K562 (cell line): Measurements from ENCODE around the gene GNAS-AS1. TPM values are rescaled to one million over a fixed set of nuclear protein-coding genes. Genes with fewer than 3 reads are reported as not detected.
A peak's percentile ranks its signal among the peaks of the same experiment; 100 is the strongest.
"Not testable (repeated sequence)": the region's sequence is repeated elsewhere in the genome, so short reads cannot be mapped to it uniquely, and the experiment has no call there.

Source experiments
- ATAC-seq: fragments of 200-7000 bp; cut with Tn5 transposase; 3 replicates; pipeline ENCODE4 v1.9.1; 2020; ENCODE audit warnings: moderate library complexity
- BruUV-seq: library from RNA; stranded (reverse); fragments of 400-500 nt; replicated peaks from 2 replicates; lab custom pipeline; 2021; lab: Mats Ljungman, UMichigan
- CTCF ChIA-PET: fragments of 300-600 bp; formaldehyde crosslinking; extraction: SDS; loops from one replicate; lab custom pipeline; 2021; ENCODE audit warnings: low intra/inter-chr PET ratio; lab: Yijun Ruan, JAX
- POLR2A ChIA-PET: fragments of 300-600, 350-650 bp; sonication (Branson Sonifier 250); formaldehyde crosslinking; extraction: SDS; loops from one replicate; lab custom pipeline; 2021; ENCODE audit warnings: antibody characterized with exemption, inconsistent platforms; lab: Yijun Ruan, JAX
- DNase-seq, 4 experiments: peaks; one replicate each; pipeline versions ENCODE4 v3.0.0 to v3.0.0-alpha.2; 2011 to 2018; ENCODE audit warnings: low spot score in 3 of 4, mixed read lengths in 3 of 4; ENCODE audit errors: extremely low read depth in 1 of 4
- FAIRE-seq: peaks from 2 replicates; lab custom pipeline; 2011; peaks lifted over from hg19 to GRCh38; lab: Jason Lieb, UNC
- H2AFZ ChIP-seq: 2 replicates; pipeline ENCODE4 v1.6.0; 2011; ENCODE audit warnings: low read depth, low read length, control low read depth, inconsistent platforms
- H3K27ac ChIP-seq: fragments of 200-600 bp; 3 replicates; pipeline ENCODE4 v1.8.0; 2011; ENCODE audit warnings: low read depth, mild to moderate bottlenecking, control low read depth, inconsistent platforms, low read length, moderate library complexity, mixed read lengths; ENCODE audit errors: extremely low read depth
- H3K27me3 ChIP-seq, 2 experiments: fragments of 300-600 bp in 1 of 2; 2 replicates in 1 of 2; 3 replicates in 1 of 2; pipeline versions ENCODE4 v1.6.0 to v1.8.0; 2011; ENCODE audit warnings: inconsistent platforms in 2 of 2, low read length in 2 of 2, mild to moderate bottlenecking in 1 of 2, mixed read lengths in 1 of 2, moderate library complexity in 1 of 2; ENCODE audit not compliant: control insufficient read depth in 2 of 2, insufficient read depth in 2 of 2
- H3K36me3 ChIP-seq: fragments of 300-600 bp; 3 replicates; pipeline ENCODE4 v1.8.0; 2011; ENCODE audit warnings: mild to moderate bottlenecking, low read length, inconsistent platforms; ENCODE audit not compliant: control insufficient read depth, insufficient read depth
- H3K4me1 ChIP-seq, 2 experiments: fragments of 200-600 bp in 1 of 2; replicated peaks in 1 of 2; 2 replicates in 1 of 2; 3 replicates in 1 of 2; pipeline versions ENCODE4 v1.5.1 to v1.8.0; 2011; ENCODE audit warnings: inconsistent platforms in 2 of 2, low read length in 2 of 2, mild to moderate bottlenecking in 1 of 2, mixed read lengths in 1 of 2, moderate library complexity in 1 of 2; ENCODE audit not compliant: control insufficient read depth in 2 of 2, insufficient read depth in 2 of 2
- H3K4me2 ChIP-seq: 2 replicates; pipeline ENCODE4 v1.6.1; 2011; ENCODE audit warnings: low read length, control low read depth, inconsistent platforms, mixed read lengths; ENCODE audit not compliant: insufficient read depth
- H3K4me3 ChIP-seq: fragments of 200-600 bp; sonication (generic), shearing (Covaris generic); 2 replicates; pipeline ENCODE4 v1.5.1; 2016; ENCODE audit warnings: control low read depth, inconsistent platforms
- H3K79me2 ChIP-seq: fragments of 200-600 bp; 3 replicates; pipeline ENCODE4 v1.8.0; 2011; ENCODE audit warnings: low read length, inconsistent platforms; ENCODE audit not compliant: control insufficient read depth, insufficient read depth
- H3K9ac ChIP-seq, 2 experiments: 2 replicates each; pipeline versions ENCODE4 v1.6.0 to v1.6.1; 2011; ENCODE audit warnings: low read depth in 2 of 2, low read length in 2 of 2, control low read depth in 1 of 2, inconsistent platforms in 1 of 2, mild to moderate bottlenecking in 1 of 2, mixed read lengths in 1 of 2; ENCODE audit not compliant: insufficient read depth in 1 of 2
- H3K9me1 ChIP-seq: one replicate; pipeline ENCODE4 v1.6.0; 2011; ENCODE audit warnings: inconsistent platforms, mild to moderate bottlenecking, low read length, moderate library complexity; ENCODE audit not compliant: control insufficient read depth, insufficient read depth
- H3K9me3 ChIP-seq: replicated peaks from 2 replicates; pipeline ENCODE4 v1.5.1; 2011; ENCODE audit warnings: low read depth, low read length, inconsistent platforms; ENCODE audit not compliant: control insufficient read depth, insufficient read depth
- H4K20me1 ChIP-seq: replicated peaks from 2 replicates; pipeline ENCODE4 v1.6.1; 2011; ENCODE audit warnings: low read length, inconsistent platforms, mixed read lengths; ENCODE audit not compliant: control insufficient read depth, insufficient read depth
- ARID1B ChIP-seq: fragments of 450-650 bp; IDR thresholded peaks from 2 replicates; pipeline ENCODE4 v1.6.1; 2016; ENCODE audit warnings: antibody characterized with exemption, mild to moderate bottlenecking, inconsistent platforms
- BRF2 ChIP-seq: IDR thresholded peaks from 3 replicates; pipeline ENCODE4 v1.6.1; 2011; ENCODE audit warnings: borderline replicate concordance, mild to moderate bottlenecking; ENCODE audit not compliant: insufficient read length, insufficient read depth
- CCAR2 ChIP-seq: fragments of 200-400 bp; formaldehyde crosslinking; IDR thresholded peaks from 2 replicates; pipeline ENCODE4 v1.6.1; 2017; ENCODE audit warnings: mild to moderate bottlenecking, low read depth, low read length
- E2F6 ChIP-seq, 2 experiments: IDR thresholded peaks; 2 replicates each; pipeline ENCODE4 v1.6.1; 2011; ENCODE audit warnings: borderline replicate concordance in 1 of 2, control low read depth in 1 of 2, low read depth in 1 of 2, low read length in 1 of 2, mild to moderate bottlenecking in 1 of 2, mixed read lengths in 1 of 2, moderate library complexity in 1 of 2; ENCODE audit not compliant: insufficient read depth in 1 of 2, insufficient read length in 1 of 2, poor library complexity in 1 of 2, severe bottlenecking in 1 of 2; ENCODE audit errors: extremely low read depth in 1 of 2
- MAZ ChIP-seq, 2 experiments: fragments of 450-650 bp in 1 of 2; sonication (generic) in 1 of 2; formaldehyde crosslinking; IDR thresholded peaks in 1 of 2; conservative IDR thresholded peaks in 1 of 2; 2 replicates each; pipeline versions ENCODE4 v1.4.0 to v1.5.0; 2020; ENCODE audit warnings: mild to moderate bottlenecking in 1 of 2, missing genetic modification reagents in 1 of 2
- MEIS2 ChIP-seq: fragments of 450-650 bp; IDR thresholded peaks from 2 replicates; pipeline ENCODE4 v1.6.1; 2014; ENCODE audit warnings: mild to moderate bottlenecking; ENCODE audit not compliant: partially characterized antibody
- NRF1 ChIP-seq, 2 experiments: fragments of 450-650 bp; IDR thresholded peaks in 1 of 2; conservative IDR thresholded peaks in 1 of 2; 2 replicates each; pipeline ENCODE4 v1.6.1; 2014; ENCODE audit warnings: mild to moderate bottlenecking in 2 of 2
- PHF20 ChIP-seq: fragments of 450-650 bp; IDR thresholded peaks from 2 replicates; pipeline ENCODE4 v1.6.1; 2018; ENCODE audit not compliant: partially characterized antibody
- PML ChIP-seq: IDR thresholded peaks from 2 replicates; pipeline ENCODE4 v1.6.1; 2012; ENCODE audit warnings: low read length, inconsistent platforms
- ZNF282 ChIP-seq: sonication (generic); formaldehyde crosslinking; IDR thresholded peaks from 2 replicates; pipeline ENCODE4 v1.8.1; 2023; ENCODE audit warnings: missing genetic modification reagents
- ZNF431 ChIP-seq: sonication (generic); formaldehyde crosslinking; IDR thresholded peaks from 2 replicates; pipeline ENCODE4 v1.8.0; 2022; ENCODE audit warnings: mild to moderate bottlenecking, missing genetic modification reagents
- WGBS: fragments of 100-300 bp; shearing (Covaris generic); methylation state at CpG from one replicate; pipeline ENCODE4 v1.1.6; 2016; ENCODE audit warnings: low coverage, mixed read lengths; ENCODE audit not compliant: insufficient coverage; ENCODE audit errors: missing lambda C conversion rate; 5-methylcytosine and 5-hydroxymethylcytosine counted together
- in situ Hi-C: fragments of 300-500 bp; cut with MboI; formaldehyde crosslinking; loops from 4 replicates; pipeline ENCODE4 v1.15.0; 2018; ENCODE audit warnings: inconsistent platforms, mixed read lengths
- intact Hi-C: fragments of 100-400 bp; cut with micrococcal nuclease; formaldehyde crosslinking; loops from 2 replicates; pipeline ENCODE4 v1.14.2; 2022
- polyA plus RNA-seq, 8 experiments: library from polyadenylated mRNA; depleted of rRNA in 4 of 8; stranded (reverse) in 5 of 8; unstranded in 3 of 8; fragments of >200 nt; fragmentation: Nextera tagmentation in 2 of 8; fragmentation: Illumina TruSeq in 1 of 8; extraction: Ambion mirVana in 2 of 8; extraction: Trizol in 1 of 8; gene quantifications; 2 replicates each; pipeline versions ENCODE4 v1.2.1 to v1.2.3, GENCODE V29; 2011 to 2014; ENCODE audit warnings: inconsistent platforms in 1 of 8, missing spikeins in 1 of 8
- total RNA-seq, 7 experiments: library from RNA; depleted of rRNA in 6 of 7; stranded (reverse); fragments of >200 nt in 6 of 7; fragmentation: Illumina TruSeq in 2 of 7; extraction: Trizol in 2 of 7; gene quantifications; 2 replicates each; pipeline versions ENCODE4 v1.2.1 to v1.2.3, GENCODE V29; 2011 to 2021; ENCODE audit warnings: low replicate concordance in 1 of 7

Gene GNAS-AS1
- total and polyA plus RNA-seq, 9 of the 15 experiments (the other 6 are each of a cell fraction or from before 2014, with no cell fraction given): 0.04 to 2.5 (median 0.25) TPM

GRCh38 chr20:58820515-58820914 is 30.2 kb downstream of the GNAS-AS1 start:
- H3K9me1 ChIP-seq, H3K9me3 ChIP-seq, H4K20me1 ChIP-seq, H3K4me3 ChIP-seq, CTCF ChIA-PET, ATAC-seq, H3K9ac ChIP-seq, H3K4me2 ChIP-seq, H3K79me2 ChIP-seq, H3K27ac ChIP-seq: not testable (repeated sequence)
- in situ Hi-C loops: loop anchor here (10.0 to 25.0 kb wide), 2 partner anchors 346 to 583 kb away; partner anchors contain the start of gene ANKRD60
- 14% methylated on average over 6 of the region's 6 CpGs for WGBS
- POLR2A ChIA-PET: interaction anchor here (0.6 kb wide), 1 partner anchor 60 kb away, joined by 3 read pairs; no protein-coding TSS in a partner anchor
- H3K27me3 ChIP-seq: peaks cover 2 to 67% of the 10 kb centered on the region in 2 experiments; a peak in 4 of 5 replicates
- TF ChIP-seq NRF1 (conservative IDR thresholded peaks at IDR 0.05 in 1 of 2, IDR thresholded peaks at IDR 0.05 in 1 of 2) (peak; percentile 27 to 35; a peak in 2 of 4 replicates), ZNF431 (CRISPR knock-in tag) (peak; percentile 90)
- TF ChIP-seq, all 486 proteins: peak for 2; not testable (repeated sequence) for 484
- intact Hi-C loops, DNase-seq, H3K4me1 ChIP-seq, BruUV-seq, H2AFZ ChIP-seq, H3K36me3 ChIP-seq, FAIRE-seq: not testable (repeated sequence)

- Histone ChIP-seq H3K4me1 (no peaks in the 10 kb centered on the region), H2AFZ (no peak overlapping the region), H3K9ac (no peak overlapping the region), H3K79me2 (no peaks in the 10 kb centered on the region), H3K4me3 (no peak overlapping the region), H4K20me1 (no peaks in the 10 kb centered on the region), H3K4me2 (no peak overlapping the region), H3K27ac (no peak overlapping the region), H3K27me3 (peaks cover 2 to 71% of the 10 kb centered on the region in 2 experiments; a peak in 4 of 5 replicates), H3K36me3 (no peaks in the 10 kb centered on the region), H3K9me1 (no peaks in the 10 kb centered on the region), H3K9me3 (no peaks in the 10 kb centered on the region)
- ChIA-PET POLR2A (interaction anchor here (0.6 kb wide), 1 partner anchor 60 kb away, joined by 3 read pairs; no protein-coding TSS in a partner anchor), CTCF (no interaction called here)
- FAIRE-seq (no peak), ATAC-seq (no peak), DNase-seq (no peak)
- intact Hi-C loops (no loop called here), in situ Hi-C loops (loop anchor here (10.0 to 25.0 kb wide), 2 partner anchors 345 to 583 kb away; partner anchors contain the start of gene ANKRD60)
- no TSS peak for BruUV-seq
- WGBS: 6% methylated on average over 12 of the region's 13 CpGs
- TF ChIP-seq ARID1B (no peak), MEIS2 (no peak), E2F6 (IDR thresholded peaks at IDR 0.05; ENCODE audit: borderline replicate concordance in 1 of 2, extremely low read depth in 1 of 2, insufficient read depth in 1 of 2, insufficient read length in 1 of 2, low read depth in 1 of 2, low read length in 1 of 2, poor library complexity in 1 of 2, severe bottlenecking in 1 of 2) (no peak), PHF20 (no peak), ZNF282 (no peak), PML (no peak), BRF2 (no peak), MAZ (CRISPR knock-in tag; conservative IDR thresholded peaks at IDR 0.05 in 1 of 2, IDR thresholded peaks at IDR 0.05 in 1 of 2) (no peak), CCAR2 (no peak)
These were observed 30.8 kb downstream of the GNAS-AS1 start for GRCh38 chr20:58819921-58820320.
